Stimulated activated CD4-positive, alpha-beta T cell treated with anti-CD3 and anti-CD28 coated beads, Interleukin-2, amount 100 ng/mL, for 4 hours (primary cell): ENCODE measurements around the gene RMC1.
"Not testable (repeated sequence)": the region's sequence is repeated elsewhere in the genome, so short reads cannot be mapped to it uniquely, and the experiment has no call there.

Experiments used
- DNase-seq: peaks from one replicate; pipeline ENCODE4 v3.0.0-alpha.2; 2020; ENCODE audit warnings: low read depth

The RMC1 gene

GRCh38 chr18:23563377-23564043, 60.2 kb downstream of the RMC1 start:
- DNase-seq: no peak

- DNase-seq: no peak
Measured at GRCh38 chr18:23565916-23566547, 62.7 kb downstream of the RMC1 start.

GRCh38 chr18:23567671-23568070, 64.4 kb downstream of the RMC1 start:
- DNase-seq: no peak

- DNase-seq: no peak
Measured at GRCh38 chr18:23568281-23569138, 65.2 kb downstream of the RMC1 start.

GRCh38 chr18:23569299-23570063, 66.2 kb downstream of the RMC1 start:
- DNase-seq: no peak

- no peak for DNase-seq
Measured at GRCh38 chr18:23570912-23571504, 67.7 kb downstream of the RMC1 start.

GRCh38 chr18:23572012-23572411, 68.7 kb downstream of the RMC1 start:
- no peak for DNase-seq

- no peak for DNase-seq
Measured at GRCh38 chr18:23572570-23572969, 69.3 kb downstream of the RMC1 start.

GRCh38 chr18:23573020-23573419, 69.7 kb downstream of the RMC1 start:
- no peak for DNase-seq

GRCh38 chr18:23573626-23574431, 70.5 kb downstream of the RMC1 start:
- DNase-seq: no peak

- no peak for DNase-seq
Measured at GRCh38 chr18:23574611-23575308, 71.4 kb downstream of the RMC1 start.

- DNase-seq: no peak
Measured at GRCh38 chr18:23575309-23575651, 72.0 kb downstream of the RMC1 start.

GRCh38 chr18:23577521-23577920, 74.2 kb downstream of the RMC1 start:
- DNase-seq: not testable (repeated sequence)

- no peak for DNase-seq
Measured at GRCh38 chr18:23578067-23578701, 74.9 kb downstream of the RMC1 start.

GRCh38 chr18:23578891-23579653, 75.8 kb downstream of the RMC1 start:
- no peak for DNase-seq

- DNase-seq: no peak
Measured at GRCh38 chr18:23580677-23581367, 77.5 kb downstream of the RMC1 start.
